ENCODE data around the gene F12.

F12 gene

DNA sequence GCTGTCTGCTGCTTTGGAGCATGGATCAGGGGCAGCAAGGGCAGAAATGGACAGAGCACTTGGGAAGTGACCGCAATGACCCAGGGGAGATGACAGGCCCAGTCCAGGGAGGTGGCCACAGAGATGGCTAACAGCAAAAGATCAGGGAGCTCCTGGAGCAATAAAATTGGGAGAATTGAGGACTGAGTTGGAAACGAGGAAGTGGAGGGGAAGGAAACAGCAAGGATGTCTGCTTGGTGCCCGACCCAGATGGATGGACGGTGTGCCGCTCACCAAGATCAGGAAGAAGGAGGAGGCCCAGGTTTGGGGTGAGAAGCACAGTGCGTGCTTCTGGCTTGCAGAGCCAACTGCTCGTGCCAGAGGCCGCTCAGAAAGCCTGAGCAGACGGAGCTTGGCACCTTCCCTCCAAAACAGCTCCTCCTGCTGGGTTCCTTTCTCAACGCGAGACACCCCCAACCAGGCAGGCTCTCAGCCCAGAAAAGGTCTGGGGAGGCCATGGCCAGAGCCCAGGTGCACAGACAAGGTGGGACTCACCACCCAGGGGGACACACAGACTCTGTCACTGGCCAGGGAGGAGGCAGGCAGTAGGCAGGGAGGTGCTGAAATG lies 26.8 kb downstream of the F12 start:
- peak; percentile 79 for TF ChIP-seq SPI1 (IDR thresholded peaks at IDR 0.05; ENCODE audit: borderline replicate concordance, low read depth)
- TF ChIP-seq CTCF (IDR thresholded peaks at IDR 0.05; ENCODE audit: insufficient read depth, low read length): peak; percentile 19
- TF ChIP-seq, protein P1, sequence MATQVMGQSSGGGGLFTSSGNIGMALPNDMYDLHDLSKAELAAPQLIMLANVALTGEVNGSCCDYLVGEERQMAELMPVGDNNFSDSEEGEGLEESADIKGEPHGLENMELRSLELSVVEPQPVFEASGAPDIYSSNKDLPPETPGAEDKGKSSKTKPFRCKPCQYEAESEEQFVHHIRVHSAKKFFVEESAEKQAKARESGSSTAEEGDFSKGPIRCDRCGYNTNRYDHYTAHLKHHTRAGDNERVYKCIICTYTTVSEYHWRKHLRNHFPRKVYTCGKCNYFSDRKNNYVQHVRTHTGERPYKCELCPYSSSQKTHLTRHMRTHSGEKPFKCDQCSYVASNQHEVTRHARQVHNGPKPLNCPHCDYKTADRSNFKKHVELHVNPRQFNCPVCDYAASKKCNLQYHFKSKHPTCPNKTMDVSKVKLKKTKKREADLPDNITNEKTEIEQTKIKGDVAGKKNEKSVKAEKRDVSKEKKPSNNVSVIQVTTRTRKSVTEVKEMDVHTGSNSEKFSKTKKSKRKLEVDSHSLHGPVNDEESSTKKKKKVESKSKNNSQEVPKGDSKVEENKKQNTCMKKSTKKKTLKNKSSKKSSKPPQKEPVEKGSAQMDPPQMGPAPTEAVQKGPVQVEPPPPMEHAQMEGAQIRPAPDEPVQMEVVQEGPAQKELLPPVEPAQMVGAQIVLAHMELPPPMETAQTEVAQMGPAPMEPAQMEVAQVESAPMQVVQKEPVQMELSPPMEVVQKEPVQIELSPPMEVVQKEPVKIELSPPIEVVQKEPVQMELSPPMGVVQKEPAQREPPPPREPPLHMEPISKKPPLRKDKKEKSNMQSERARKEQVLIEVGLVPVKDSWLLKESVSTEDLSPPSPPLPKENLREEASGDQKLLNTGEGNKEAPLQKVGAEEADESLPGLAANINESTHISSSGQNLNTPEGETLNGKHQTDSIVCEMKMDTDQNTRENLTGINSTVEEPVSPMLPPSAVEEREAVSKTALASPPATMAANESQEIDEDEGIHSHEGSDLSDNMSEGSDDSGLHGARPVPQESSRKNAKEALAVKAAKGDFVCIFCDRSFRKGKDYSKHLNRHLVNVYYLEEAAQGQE (IDR thresholded peaks at IDR 0.05; ENCODE audit: insufficient replicate concordance, low read depth): no peak
- Histone ChIP-seq H3K27me3 (ENCODE audit: insufficient read depth, poor library complexity, severe bottlenecking) (no peaks in the 10 kb centered on the region), H3K27ac (replicated peaks) (no peak overlapping the region), H3K4me3 (replicated peaks; ENCODE audit: insufficient read depth, low read length) (no peak overlapping the region)
- DNase-seq (ENCODE audit: low read depth in 1 of 2, low spot score in 1 of 2): peak in 1 of 2 experiments; percentile 68

DNA sequence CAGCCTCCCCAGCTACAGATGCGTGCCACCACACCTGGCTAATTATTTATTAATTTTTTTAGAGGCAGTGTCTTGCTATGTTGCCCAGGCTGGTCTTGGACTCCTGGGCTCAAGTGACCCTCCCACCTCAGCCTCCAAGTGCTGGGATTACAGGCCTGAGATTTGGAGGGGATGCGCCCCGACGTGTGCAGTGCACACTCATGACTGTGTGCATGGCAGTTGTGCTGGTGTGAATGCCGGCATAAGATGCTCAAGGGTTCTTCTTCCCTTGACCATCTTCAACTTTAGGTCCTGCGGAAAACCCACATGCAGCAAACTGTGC lies 28.6 kb downstream of the F12 start:
- TF ChIP-seq POLR2AphosphoS5 (IDR thresholded peaks at IDR 0.05; ENCODE audit: low read depth): no peak
- TF ChIP-seq, protein P1 (IDR thresholded peaks at IDR 0.05; ENCODE audit: insufficient replicate concordance, low read depth): no peak
- TF ChIP-seq CTCF (IDR thresholded peaks at IDR 0.05; ENCODE audit: insufficient read depth, low read length): no peak
- no peak for TF ChIP-seq GABPA (IDR thresholded peaks at IDR 0.05; ENCODE audit: low read depth)
- no peak for TF ChIP-seq SPI1 (IDR thresholded peaks at IDR 0.05; ENCODE audit: borderline replicate concordance, low read depth)
- H3K27ac ChIP-seq (replicated peaks): no peak overlapping the region
- no peak overlapping the region for H3K4me3 ChIP-seq (replicated peaks; ENCODE audit: insufficient read depth, low read length)
- no peak for DNase-seq (ENCODE audit: low read depth in 1 of 2, low spot score in 1 of 2)
- no peaks in the 10 kb centered on the region for H3K27me3 ChIP-seq (ENCODE audit: insufficient read depth, poor library complexity, severe bottlenecking)

DNA sequence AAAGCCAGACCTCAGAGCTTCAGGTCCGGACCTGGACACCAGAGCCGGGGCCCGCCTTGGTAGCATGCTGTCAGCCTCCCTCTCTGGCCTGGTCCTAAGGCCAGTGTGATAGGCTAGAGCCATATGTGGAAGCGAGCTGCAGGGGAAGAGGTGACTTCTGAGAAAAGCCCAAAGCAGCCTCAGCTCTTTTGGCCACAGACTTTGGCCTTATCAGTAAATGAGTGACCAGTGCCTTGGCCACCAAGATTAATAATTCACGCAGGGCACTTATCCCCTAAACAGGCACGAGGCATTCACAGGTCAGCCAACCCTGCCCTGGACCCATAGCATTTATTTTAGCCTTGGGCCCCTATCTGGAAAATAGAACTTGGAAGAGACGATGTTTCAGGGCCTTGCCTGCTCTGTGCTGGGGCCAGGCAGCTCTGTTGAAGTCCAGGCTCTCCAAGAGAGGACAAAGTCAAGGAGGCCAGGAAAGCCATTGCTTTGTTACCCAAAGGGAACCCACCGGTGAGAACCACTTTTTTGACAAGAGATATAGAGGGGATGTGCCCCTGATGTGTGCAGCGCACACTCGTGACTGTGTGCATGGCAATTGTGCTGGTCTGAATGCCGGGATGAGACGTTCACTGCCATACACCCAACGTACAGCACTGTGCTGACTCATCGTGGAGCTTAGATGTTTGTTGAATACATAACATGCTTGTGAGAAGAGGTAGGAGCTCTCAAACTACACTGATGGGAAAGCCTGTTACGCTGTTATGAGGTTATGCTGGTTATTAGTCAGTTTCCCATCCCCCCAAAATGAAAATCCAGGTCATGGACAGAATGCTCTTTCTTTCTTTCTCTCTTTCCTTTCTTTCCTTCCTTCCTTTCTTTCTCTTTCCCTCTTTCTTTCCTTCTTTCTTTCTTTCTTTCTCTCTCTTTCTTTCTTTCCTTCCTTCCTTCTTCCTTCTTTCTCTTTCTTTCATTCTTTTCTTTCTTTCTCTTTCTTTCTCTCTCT lies 30.2 kb downstream of the F12 start:
- no peaks in the 10 kb centered on the region for H3K27me3 ChIP-seq (ENCODE audit: insufficient read depth, poor library complexity, severe bottlenecking)
- DNase-seq (ENCODE audit: low read depth in 1 of 2, low spot score in 1 of 2): peak in 1 of 2 experiments; percentile 20
- TF ChIP-seq CTCF (IDR thresholded peaks at IDR 0.05; ENCODE audit: insufficient read depth, low read length) (no peak), POLR2AphosphoS5 (IDR thresholded peaks at IDR 0.05; ENCODE audit: low read depth) (no peak), SPI1 (IDR thresholded peaks at IDR 0.05; ENCODE audit: borderline replicate concordance, low read depth) (no peak), GABPA (IDR thresholded peaks at IDR 0.05; ENCODE audit: low read depth) (no peak)
- TF ChIP-seq, protein P1 (IDR thresholded peaks at IDR 0.05; ENCODE audit: insufficient replicate concordance, low read depth): no peak
- H3K4me3 ChIP-seq (replicated peaks; ENCODE audit: insufficient read depth, low read length): no peak overlapping the region
- no peak overlapping the region for H3K27ac ChIP-seq (replicated peaks)

All from HL-60 (cell line).